ENCODE measurements around the gene GP1BB.
"Not testable (repeated sequence)": the region's sequence is repeated elsewhere in the genome, so short reads cannot be mapped to it uniquely, and the experiment has no call there.

The GP1BB gene

GRCh38 chr22:19723983-19724827 lies 866 bp downstream of the GP1BB start:
- H2AFZ ChIP-seq (ENCODE audit: low read length): no peak overlapping the region
- H3K9me3 ChIP-seq (ENCODE audit: insufficient read depth, low read depth, low read length): no peaks in the 10 kb centered on the region
- H3K9me2 ChIP-seq (replicated peaks; ENCODE audit: low read depth, low read length): no peaks in the 10 kb centered on the region
- no peaks in the 10 kb centered on the region for H3K36me3 ChIP-seq (ENCODE audit: insufficient read depth, low read length)
- H3K27me3 ChIP-seq (ENCODE audit: insufficient read depth, low read length, poor library complexity, severe bottlenecking): no peaks in the 10 kb centered on the region
- H3F3A ChIP-seq (ENCODE audit: low read depth): no peaks in the 10 kb centered on the region
- H3K9ac ChIP-seq (ENCODE audit: low read depth, low read length, poor library complexity, severe bottlenecking): no peak overlapping the region
- no peak overlapping the region for H3K4me2 ChIP-seq (ENCODE audit: low read depth, low read length, poor library complexity, severe bottlenecking)
- H3K4me3 ChIP-seq (ENCODE audit: low read length, poor library complexity, severe bottlenecking): no peak overlapping the region
- H3K79me2 ChIP-seq (ENCODE audit: insufficient read depth, low read length): no peaks in the 10 kb centered on the region
- H3K4me1 ChIP-seq (ENCODE audit: insufficient read depth, low read length, poor library complexity, severe bottlenecking): no peaks in the 10 kb centered on the region
- no peak for TF ChIP-seq CTCF (conservative IDR thresholded peaks at IDR 0.05; ENCODE audit: low read length)
- no peak for TF ChIP-seq EZH2phosphoT487 (IDR thresholded peaks at IDR 0.05; ENCODE audit: borderline replicate concordance)
- no peaks in the 10 kb centered on the region for H4K20me1 ChIP-seq (ENCODE audit: insufficient read depth, low read length, poor library complexity, severe bottlenecking)

GRCh38 chr22:19724927-19725661 lies 1.8 kb downstream of the GP1BB start:
- no peak overlapping the region for H3K4me2 ChIP-seq (ENCODE audit: low read depth, low read length, poor library complexity, severe bottlenecking)
- no peaks in the 10 kb centered on the region for H3K9me2 ChIP-seq (replicated peaks; ENCODE audit: low read depth, low read length)
- H3K9ac ChIP-seq (ENCODE audit: low read depth, low read length, poor library complexity, severe bottlenecking): no peak overlapping the region
- no peak overlapping the region for H2AFZ ChIP-seq (ENCODE audit: low read length)
- no peaks in the 10 kb centered on the region for H3K4me1 ChIP-seq (ENCODE audit: insufficient read depth, low read length, poor library complexity, severe bottlenecking)
- H3F3A ChIP-seq (ENCODE audit: low read depth): no peaks in the 10 kb centered on the region
- TF ChIP-seq EZH2phosphoT487 (IDR thresholded peaks at IDR 0.05; ENCODE audit: borderline replicate concordance) (no peak), CTCF (conservative IDR thresholded peaks at IDR 0.05; ENCODE audit: low read length) (no peak)
- H4K20me1 ChIP-seq (ENCODE audit: insufficient read depth, low read length, poor library complexity, severe bottlenecking): no peaks in the 10 kb centered on the region
- no peak overlapping the region for H3K4me3 ChIP-seq (ENCODE audit: low read length, poor library complexity, severe bottlenecking)
- H3K79me2 ChIP-seq (ENCODE audit: insufficient read depth, low read length): no peaks in the 10 kb centered on the region
- H3K27me3 ChIP-seq (ENCODE audit: insufficient read depth, low read length, poor library complexity, severe bottlenecking): no peaks in the 10 kb centered on the region
- no peaks in the 10 kb centered on the region for H3K36me3 ChIP-seq (ENCODE audit: insufficient read depth, low read length)
- no peaks in the 10 kb centered on the region for H3K9me3 ChIP-seq (ENCODE audit: insufficient read depth, low read depth, low read length)

- H3K9me3 ChIP-seq (ENCODE audit: insufficient read depth, low read depth, low read length); H3K79me2 ChIP-seq (ENCODE audit: insufficient read depth, low read length); H4K20me1 ChIP-seq (ENCODE audit: insufficient read depth, low read length, poor library complexity, severe bottlenecking); H3K4me2 ChIP-seq (ENCODE audit: low read depth, low read length, poor library complexity, severe bottlenecking); H2AFZ ChIP-seq (ENCODE audit: low read length); H3K36me3 ChIP-seq (ENCODE audit: insufficient read depth, low read length); H3K4me1 ChIP-seq (ENCODE audit: insufficient read depth, low read length, poor library complexity, severe bottlenecking); H3K4me3 ChIP-seq (ENCODE audit: low read length, poor library complexity, severe bottlenecking); H3K9ac ChIP-seq (ENCODE audit: low read depth, low read length, poor library complexity, severe bottlenecking); H3K27me3 ChIP-seq (ENCODE audit: insufficient read depth, low read length, poor library complexity, severe bottlenecking); H3K9me2 ChIP-seq (replicated peaks; ENCODE audit: low read depth, low read length); H3F3A ChIP-seq (ENCODE audit: low read depth): not testable (repeated sequence)
Measured at GRCh38 chr22:19726064-19726788, 2.9 kb downstream of the GP1BB start.
